WTC11 (cell line): Measurements from ENCODE around the gene ZAR1L. TPM values are rescaled to one million over a fixed set of nuclear protein-coding genes. Genes with fewer than 3 reads are reported as not detected.

Source experiments
- ATAC-seq: fragments of 200-7000 bp; cut with Tn5 transposase; 2 replicates; pipeline ENCODE4 v1.10.0; 2021; ENCODE audit warnings: mild to moderate bottlenecking, moderate library complexity
- CTCF ChIA-PET: fragments of 300-600 bp; sonication (Branson Sonifier 250); formaldehyde crosslinking; loops from one replicate; lab custom pipeline; 2021; ENCODE audit warnings: antibody characterized with exemption; lab: Charles Lee
- POLR2A ChIA-PET: fragments of 350-600 bp; sonication (Branson Sonifier 250); formaldehyde crosslinking; loops from one replicate; lab custom pipeline; 2021; ENCODE audit warnings: antibody characterized with exemption; lab: Charles Lee
- DNase-seq: peaks from one replicate; pipeline ENCODE4 v3.0.0; 2021; ENCODE audit warnings: low spot score
- H3K27ac Mint-ChIP-seq: 2 replicates; pipeline ENCODE4 v1.8.0; 2021; ENCODE audit warnings: mixed read lengths
- H3K27me3 Mint-ChIP-seq: 2 replicates; pipeline ENCODE4 v1.8.0; 2021; ENCODE audit warnings: low read depth, mild to moderate bottlenecking, moderate library complexity, mixed read lengths
- H3K36me3 Mint-ChIP-seq: 2 replicates; pipeline ENCODE4 v1.8.0; 2021; ENCODE audit warnings: mixed read lengths
- H3K4me1 Mint-ChIP-seq: 2 replicates; pipeline ENCODE4 v1.8.0; 2022; ENCODE audit warnings: mixed read lengths
- H3K4me3 Mint-ChIP-seq: 2 replicates; pipeline ENCODE4 v1.8.0; 2021; ENCODE audit warnings: mild to moderate bottlenecking, moderate library complexity, mixed read lengths
- H3K9me3 Mint-ChIP-seq: 2 replicates; pipeline ENCODE4 v1.8.0; 2021; ENCODE audit warnings: mixed read lengths
- CREB1 ChIP-seq: sonication (generic); formaldehyde crosslinking; IDR thresholded peaks from 2 replicates; pipeline ENCODE4 v1.8.0; 2023; ENCODE audit warnings: mild to moderate bottlenecking, missing genetic modification reagents
- HMGA2 ChIP-seq: fragments of 250-450 bp; sonication (Bioruptor Pico); IDR thresholded peaks from 2 replicates; pipeline ENCODE4 v1.4.0; 2021; ENCODE audit warnings: mild to moderate bottlenecking, moderate library complexity
- IRF2 ChIP-seq: sonication (generic); formaldehyde crosslinking; IDR thresholded peaks from 2 replicates; pipeline ENCODE4 v1.8.0; 2022; ENCODE audit warnings: low read depth, missing genetic modification reagents, borderline replicate concordance
- STAT6 ChIP-seq: sonication (generic); formaldehyde crosslinking; conservative IDR thresholded peaks from 2 replicates; pipeline ENCODE4 v1.8.1; 2023; ENCODE audit warnings: mild to moderate bottlenecking, low read depth, missing genetic modification reagents, moderate library complexity
- TCF7 ChIP-seq: sonication (generic); formaldehyde crosslinking; IDR thresholded peaks from 2 replicates; pipeline ENCODE4 v1.8.0; 2022; ENCODE audit warnings: mild to moderate bottlenecking, low read depth, missing genetic modification reagents, moderate library complexity
- TEAD1 ChIP-seq: sonication (generic); formaldehyde crosslinking; IDR thresholded peaks from 2 replicates; pipeline ENCODE4 v1.8.0; 2022; ENCODE audit warnings: mild to moderate bottlenecking, missing genetic modification reagents
- TEAD4 ChIP-seq: sonication (generic); formaldehyde crosslinking; IDR thresholded peaks from 2 replicates; pipeline ENCODE4 v1.8.0; 2022; ENCODE audit warnings: mild to moderate bottlenecking, missing genetic modification reagents
- ZNF317 ChIP-seq: sonication (generic); formaldehyde crosslinking; IDR thresholded peaks from 2 replicates; pipeline ENCODE4 v1.8.1; 2023; ENCODE audit warnings: low read depth, mild to moderate bottlenecking, moderate library complexity, missing genetic modification reagents, borderline replicate concordance
- ZNF425 ChIP-seq: fragments of 250-450 bp; sonication (Bioruptor Pico); conservative IDR thresholded peaks from 2 replicates; pipeline ENCODE4 v1.9.0; 2021; ENCODE audit warnings: mild to moderate bottlenecking
- total RNA-seq: library from RNA; stranded (reverse); gene quantifications from 3 replicates; pipeline ENCODE4 v1.2.3, GENCODE V29; 2021
- TF ChIP-seq, protein P1 (sequence below): fragments of 250-450 bp; sonication (Bioruptor Pico); IDR thresholded peaks from 2 replicates; pipeline ENCODE4 v1.9.0; 2021; ENCODE audit warnings: moderate library complexity, mild to moderate bottlenecking, inconsistent platforms, borderline replicate concordance
- TF ChIP-seq, protein P2 (sequence below): fragments of 250-450 bp; sonication (Bioruptor Pico); IDR thresholded peaks from 2 replicates; pipeline ENCODE4 v1.9.0; 2021; ENCODE audit warnings: mild to moderate bottlenecking
- TF ChIP-seq, protein P3 (sequence below): fragments of 250-450 bp; sonication (Bioruptor Pico); IDR thresholded peaks from 2 replicates; pipeline ENCODE4 v1.9.0; 2021; ENCODE audit warnings: mild to moderate bottlenecking, borderline replicate concordance

Gene ZAR1L
- total RNA-seq, 1 experiment from 2014 or later, result 0.33 TPM

GRCh38 chr13:32297206-32297605 is 18.0 kb downstream of the ZAR1L start:
- no peaks in the 10 kb centered on the region for H3K27me3 Mint-ChIP-seq
- DNase-seq, result no peak
- CTCF ChIA-PET, result no interaction called here
- no peak for ATAC-seq
- peaks cover 5% of the 10 kb centered on the region for H3K4me1 Mint-ChIP-seq
- H3K9me3 Mint-ChIP-seq, result no peaks in the 10 kb centered on the region
- no peak overlapping the region for H3K27ac Mint-ChIP-seq
- no peak overlapping the region for H3K4me3 Mint-ChIP-seq
- H3K36me3 Mint-ChIP-seq, result no peaks in the 10 kb centered on the region
- POLR2A ChIA-PET, result no interaction called here
- TF ChIP-seq TEAD4, result no peak
- no peak for TF ChIP-seq TCF7
- TF ChIP-seq, protein P1, sequence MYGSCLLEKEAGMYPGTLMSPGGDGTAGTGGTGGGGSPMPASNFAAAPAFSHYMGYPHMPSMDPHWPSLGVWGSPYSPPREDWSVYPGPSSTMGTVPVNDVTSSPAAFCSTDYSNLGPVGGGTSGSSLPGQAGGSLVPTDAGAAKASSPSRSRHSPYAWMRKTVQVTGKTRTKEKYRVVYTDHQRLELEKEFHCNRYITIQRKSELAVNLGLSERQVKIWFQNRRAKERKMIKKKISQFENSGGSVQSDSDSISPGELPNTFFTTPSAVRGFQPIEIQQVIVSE (CRISPR knock-in tag), result no peak

- CTCF ChIA-PET, result interaction anchor here (1.1 to 1.8 kb wide), 4 partner anchors 18 to 376 kb away, joined by 3 to 9 read pairs (median 4); no protein-coding TSS in a partner anchor
- Mint-ChIP-seq H3K27me3 (no peaks in the 10 kb centered on the region), H3K4me1 (peaks cover 9% of the 10 kb centered on the region), H3K4me3 (no peak overlapping the region), H3K36me3 (no peaks in the 10 kb centered on the region), H3K27ac (no peak overlapping the region)
- POLR2A ChIA-PET, result no interaction called here
- ATAC-seq (no peak), DNase-seq (no peak)
- no peak for TF ChIP-seq TEAD1
- TF ChIP-seq, all 79 proteins: peak for 0
- no peaks in the 10 kb centered on the region for H3K9me3 Mint-ChIP-seq
Measured at GRCh38 chr13:32285633-32285965, 29.6 kb downstream of the ZAR1L start.

DNA sequence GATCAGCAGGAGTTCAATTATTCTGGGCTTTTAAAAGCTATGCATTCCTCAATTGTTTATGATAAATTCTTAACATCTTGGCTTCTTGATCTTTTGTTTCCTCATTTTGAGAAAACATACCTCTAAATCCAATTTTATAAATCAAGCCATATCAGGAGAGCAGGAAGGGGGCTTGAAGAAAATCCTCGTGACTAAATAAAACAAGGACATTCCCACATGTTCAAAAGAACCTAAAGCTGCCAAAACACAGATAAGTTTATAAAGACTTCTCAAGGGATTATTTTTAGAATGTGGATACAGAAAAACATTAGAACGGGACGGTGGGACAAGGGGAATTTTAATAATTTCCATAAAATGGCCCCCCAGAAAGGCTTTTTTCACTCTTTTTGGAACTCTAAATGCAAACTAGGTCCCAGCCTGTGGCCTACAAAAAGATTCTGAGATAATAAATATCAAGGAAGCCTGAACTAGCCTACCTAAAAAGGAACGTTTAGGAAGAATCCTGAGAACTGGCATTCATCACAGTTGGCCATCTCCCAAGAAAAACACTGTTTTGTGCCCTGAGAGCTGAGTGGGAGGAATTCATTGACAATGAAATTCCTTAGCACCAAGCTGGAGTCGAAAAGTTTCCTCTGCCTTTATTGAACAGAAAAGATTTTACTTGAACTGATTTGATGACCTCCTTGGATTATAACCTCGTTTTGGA is 30.1 kb downstream of the ZAR1L start:
- DNase-seq (no peak), ATAC-seq (peak; percentile 20; the same call in 1 of the 2 replicates)
- Mint-ChIP-seq H3K36me3 (no peaks in the 10 kb centered on the region), H3K9me3 (no peaks in the 10 kb centered on the region), H3K4me3 (no peak overlapping the region), H3K4me1 (peaks cover 9% of the 10 kb centered on the region), H3K27me3 (no peaks in the 10 kb centered on the region), H3K27ac (no peak overlapping the region)
- CTCF ChIA-PET, result interaction anchor here (1.4 to 1.8 kb wide), 3 partner anchors 17 to 375 kb away, joined by 3 to 9 read pairs (median 6); no protein-coding TSS in a partner anchor
- POLR2A ChIA-PET, result no interaction called here
- TF ChIP-seq STAT6, result no peak
- TF ChIP-seq, protein P1 (CRISPR knock-in tag), result no peak
- TF ChIP-seq ZNF425 (CRISPR knock-in tag), result no peak
- no peak for TF ChIP-seq ZNF317 (CRISPR knock-in tag)
- TF ChIP-seq CREB1 (CRISPR knock-in tag), result no peak
- TF ChIP-seq, protein P2, sequence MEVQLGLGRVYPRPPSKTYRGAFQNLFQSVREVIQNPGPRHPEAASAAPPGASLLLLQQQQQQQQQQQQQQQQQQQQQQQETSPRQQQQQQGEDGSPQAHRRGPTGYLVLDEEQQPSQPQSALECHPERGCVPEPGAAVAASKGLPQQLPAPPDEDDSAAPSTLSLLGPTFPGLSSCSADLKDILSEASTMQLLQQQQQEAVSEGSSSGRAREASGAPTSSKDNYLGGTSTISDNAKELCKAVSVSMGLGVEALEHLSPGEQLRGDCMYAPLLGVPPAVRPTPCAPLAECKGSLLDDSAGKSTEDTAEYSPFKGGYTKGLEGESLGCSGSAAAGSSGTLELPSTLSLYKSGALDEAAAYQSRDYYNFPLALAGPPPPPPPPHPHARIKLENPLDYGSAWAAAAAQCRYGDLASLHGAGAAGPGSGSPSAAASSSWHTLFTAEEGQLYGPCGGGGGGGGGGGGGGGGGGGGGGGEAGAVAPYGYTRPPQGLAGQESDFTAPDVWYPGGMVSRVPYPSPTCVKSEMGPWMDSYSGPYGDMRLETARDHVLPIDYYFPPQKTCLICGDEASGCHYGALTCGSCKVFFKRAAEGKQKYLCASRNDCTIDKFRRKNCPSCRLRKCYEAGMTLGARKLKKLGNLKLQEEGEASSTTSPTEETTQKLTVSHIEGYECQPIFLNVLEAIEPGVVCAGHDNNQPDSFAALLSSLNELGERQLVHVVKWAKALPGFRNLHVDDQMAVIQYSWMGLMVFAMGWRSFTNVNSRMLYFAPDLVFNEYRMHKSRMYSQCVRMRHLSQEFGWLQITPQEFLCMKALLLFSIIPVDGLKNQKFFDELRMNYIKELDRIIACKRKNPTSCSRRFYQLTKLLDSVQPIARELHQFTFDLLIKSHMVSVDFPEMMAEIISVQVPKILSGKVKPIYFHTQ (CRISPR knock-in tag), result no peak
- TF ChIP-seq HMGA2, result no peak
- TF ChIP-seq, protein P3, sequence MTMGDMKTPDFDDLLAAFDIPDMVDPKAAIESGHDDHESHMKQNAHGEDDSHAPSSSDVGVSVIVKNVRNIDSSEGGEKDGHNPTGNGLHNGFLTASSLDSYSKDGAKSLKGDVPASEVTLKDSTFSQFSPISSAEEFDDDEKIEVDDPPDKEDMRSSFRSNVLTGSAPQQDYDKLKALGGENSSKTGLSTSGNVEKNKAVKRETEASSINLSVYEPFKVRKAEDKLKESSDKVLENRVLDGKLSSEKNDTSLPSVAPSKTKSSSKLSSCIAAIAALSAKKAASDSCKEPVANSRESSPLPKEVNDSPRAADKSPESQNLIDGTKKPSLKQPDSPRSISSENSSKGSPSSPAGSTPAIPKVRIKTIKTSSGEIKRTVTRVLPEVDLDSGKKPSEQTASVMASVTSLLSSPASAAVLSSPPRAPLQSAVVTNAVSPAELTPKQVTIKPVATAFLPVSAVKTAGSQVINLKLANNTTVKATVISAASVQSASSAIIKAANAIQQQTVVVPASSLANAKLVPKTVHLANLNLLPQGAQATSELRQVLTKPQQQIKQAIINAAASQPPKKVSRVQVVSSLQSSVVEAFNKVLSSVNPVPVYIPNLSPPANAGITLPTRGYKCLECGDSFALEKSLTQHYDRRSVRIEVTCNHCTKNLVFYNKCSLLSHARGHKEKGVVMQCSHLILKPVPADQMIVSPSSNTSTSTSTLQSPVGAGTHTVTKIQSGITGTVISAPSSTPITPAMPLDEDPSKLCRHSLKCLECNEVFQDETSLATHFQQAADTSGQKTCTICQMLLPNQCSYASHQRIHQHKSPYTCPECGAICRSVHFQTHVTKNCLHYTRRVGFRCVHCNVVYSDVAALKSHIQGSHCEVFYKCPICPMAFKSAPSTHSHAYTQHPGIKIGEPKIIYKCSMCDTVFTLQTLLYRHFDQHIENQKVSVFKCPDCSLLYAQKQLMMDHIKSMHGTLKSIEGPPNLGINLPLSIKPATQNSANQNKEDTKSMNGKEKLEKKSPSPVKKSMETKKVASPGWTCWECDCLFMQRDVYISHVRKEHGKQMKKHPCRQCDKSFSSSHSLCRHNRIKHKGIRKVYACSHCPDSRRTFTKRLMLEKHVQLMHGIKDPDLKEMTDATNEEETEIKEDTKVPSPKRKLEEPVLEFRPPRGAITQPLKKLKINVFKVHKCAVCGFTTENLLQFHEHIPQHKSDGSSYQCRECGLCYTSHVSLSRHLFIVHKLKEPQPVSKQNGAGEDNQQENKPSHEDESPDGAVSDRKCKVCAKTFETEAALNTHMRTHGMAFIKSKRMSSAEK (CRISPR knock-in tag), result no peak
- no peak for TF ChIP-seq IRF2
- TF ChIP-seq, all 79 proteins: peak for 0
